H1 (cell line): ENCODE measurements around the gene CUEDC1. TPM values are rescaled to one million over a fixed set of nuclear protein-coding genes. Genes with fewer than 3 reads are reported as not detected.

Experiments
- CTCF ChIA-PET: fragments of 300-600 bp; sonication (Branson Sonifier 250); formaldehyde crosslinking; loops from one replicate; lab custom pipeline; 2021; ENCODE audit not compliant: partially characterized antibody; lab: Charles Lee
- POLR2A ChIA-PET: fragments of 300-600 bp; sonication (Branson Sonifier 250); formaldehyde crosslinking; loops from one replicate; lab custom pipeline; 2021; ENCODE audit warnings: inconsistent platforms; ENCODE audit not compliant: partially characterized antibody; lab: Charles Lee
- DNase-seq, 2 experiments: peaks; one replicate each; pipeline versions ENCODE4 v3.0.0 to v3.0.0-alpha.2; 2010 to 2022; ENCODE audit warnings: low spot score in 2 of 2, low read depth in 1 of 2, mixed read lengths in 1 of 2
- FAIRE-seq: peaks from 2 replicates; lab custom pipeline; 2011; peaks lifted over from hg19 to GRCh38; lab: Jason Lieb, UNC
- H2AFZ ChIP-seq: 2 replicates; pipeline ENCODE4 v1.8.1; 2012; ENCODE audit warnings: low read length, inconsistent platforms
- H2AK5ac ChIP-seq: 2 replicates; pipeline ENCODE4 v1.6.1; 2013; ENCODE audit warnings: low read depth, low read length
- H2BK120ac ChIP-seq: replicated peaks from 2 replicates; pipeline ENCODE3; 2013; ENCODE audit warnings: low read depth, low read length, inconsistent platforms
- H2BK12ac ChIP-seq: 2 replicates; pipeline ENCODE4 v1.6.1; 2013; ENCODE audit warnings: low read depth, low read length
- H2BK15ac ChIP-seq: 2 replicates; pipeline ENCODE4 v1.6.1; 2013; ENCODE audit warnings: low read length
- H2BK20ac ChIP-seq: 2 replicates; pipeline ENCODE4 v1.6.1; 2013; ENCODE audit warnings: low read length
- H2BK5ac ChIP-seq: 2 replicates; pipeline ENCODE4 v1.6.1; 2013; ENCODE audit warnings: low read depth, low read length
- H3K14ac ChIP-seq: 2 replicates; pipeline ENCODE4 v1.6.1; 2013; ENCODE audit warnings: inconsistent platforms; ENCODE audit not compliant: insufficient read length
- H3K18ac ChIP-seq: 2 replicates; pipeline ENCODE4 v1.6.1; 2013; ENCODE audit warnings: low read length; ENCODE audit errors: extremely low read depth
- H3K23ac ChIP-seq: 2 replicates; pipeline ENCODE4 v1.6.1; 2013; ENCODE audit warnings: inconsistent platforms; ENCODE audit not compliant: insufficient read length
- H3K23me2 ChIP-seq: 2 replicates; pipeline ENCODE4 v1.6.1; 2013; ENCODE audit warnings: low read depth, low read length
- H3K27ac ChIP-seq: 2 replicates; pipeline ENCODE4 v1.6.1; 2011; ENCODE audit warnings: low read depth, low read length, inconsistent platforms
- H3K27me3 ChIP-seq, 4 experiments: replicated peaks in 1 of 4; 1 replicate in 1 of 4; 2 replicates in 3 of 4; pipeline versions ENCODE4 v1.6.1 to v1.8.1; 2011 to 2013; ENCODE audit warnings: low read length in 3 of 4, mild to moderate bottlenecking in 3 of 4, inconsistent platforms in 2 of 4, mixed read lengths in 2 of 4, moderate library complexity in 1 of 4; ENCODE audit not compliant: control insufficient read depth in 3 of 4, insufficient read depth in 3 of 4; ENCODE audit errors: extremely low read depth in 1 of 4
- H3K36me3 ChIP-seq, 4 experiments: 2 replicates each; pipeline versions ENCODE4 v1.6.1 to v1.8.1; 2011 to 2013; ENCODE audit warnings: mild to moderate bottlenecking in 4 of 4, low read length in 3 of 4, moderate library complexity in 2 of 4, control low read depth in 1 of 4, inconsistent platforms in 1 of 4; ENCODE audit not compliant: insufficient read depth in 4 of 4, control insufficient read depth in 2 of 4
- H3K4ac ChIP-seq: replicated peaks from 2 replicates; pipeline ENCODE3; 2013; ENCODE audit warnings: low read length, low read depth, mixed read lengths, inconsistent platforms; ENCODE audit not compliant: insufficient read length
- H3K4me1 ChIP-seq, 4 experiments: replicated peaks in 1 of 4; 1 replicate in 1 of 4; 2 replicates in 3 of 4; pipeline versions ENCODE4 v1.6.1 to v1.8.1; 2011 to 2013; ENCODE audit warnings: low read length in 3 of 4, inconsistent platforms in 2 of 4, mixed read lengths in 1 of 4; ENCODE audit not compliant: insufficient read depth in 4 of 4, control insufficient read depth in 3 of 4
- H3K4me2 ChIP-seq, 2 experiments: 2 replicates each; pipeline versions ENCODE4 v1.6.1 to v1.8.1; 2011 to 2013; ENCODE audit warnings: low read depth in 2 of 2, low read length in 2 of 2, control low read depth in 1 of 2, inconsistent platforms in 1 of 2, mild to moderate bottlenecking in 1 of 2; ENCODE audit not compliant: insufficient read depth in 1 of 2
- H3K4me3 ChIP-seq, 4 experiments: fragments of 200-600, 300-600 bp in 1 of 4; sonication (generic), shearing (Covaris generic), sonication (Bioruptor Twin) in 1 of 4; 2 replicates each; pipeline versions ENCODE4 v1.5.1 to v1.8.1; 2011 to 2016; ENCODE audit warnings: low read length in 4 of 4, low read depth in 3 of 4, control low read depth in 2 of 4, inconsistent platforms in 2 of 4, mild to moderate bottlenecking in 2 of 4, mixed read lengths in 1 of 4, moderate library complexity in 1 of 4; ENCODE audit not compliant: insufficient read depth in 2 of 4; ENCODE audit errors: extremely low read depth in 1 of 4
- H3K56ac ChIP-seq: replicated peaks from 2 replicates; pipeline ENCODE3; 2013; ENCODE audit warnings: low read depth, mild to moderate bottlenecking, mixed read lengths, low read length, inconsistent platforms; ENCODE audit not compliant: insufficient read length
- H3K79me1 ChIP-seq: 2 replicates; pipeline ENCODE4 v1.6.1; 2013; ENCODE audit warnings: low read depth, low read length, control low read depth
- H3K79me2 ChIP-seq, 2 experiments: 2 replicates each; pipeline versions ENCODE4 v1.6.1 to v1.8.1; 2012 to 2013; ENCODE audit warnings: low read length in 2 of 2, mild to moderate bottlenecking in 2 of 2, inconsistent platforms in 1 of 2; ENCODE audit not compliant: insufficient read depth in 2 of 2, control insufficient read depth in 1 of 2
- H3K9ac ChIP-seq, 4 experiments: replicated peaks in 1 of 4; 1 replicate in 1 of 4; 2 replicates in 3 of 4; pipeline versions ENCODE4 v1.6.1 to v1.8.1; 2011 to 2013; ENCODE audit warnings: low read depth in 3 of 4, low read length in 3 of 4, control low read depth in 2 of 4, mild to moderate bottlenecking in 2 of 4, moderate library complexity in 2 of 4, inconsistent platforms in 1 of 4; ENCODE audit errors: extremely low read depth in 1 of 4
- H3K9me3 ChIP-seq, 2 experiments: 2 replicates each; pipeline versions ENCODE4 v1.6.1 to v1.8.1; 2012 to 2013; ENCODE audit warnings: mild to moderate bottlenecking in 2 of 2, moderate library complexity in 2 of 2, control low read depth in 1 of 2, inconsistent platforms in 1 of 2, low read depth in 1 of 2, low read length in 1 of 2, mixed read lengths in 1 of 2; ENCODE audit not compliant: insufficient read depth in 2 of 2
- H4K20me1 ChIP-seq, 2 experiments: replicated peaks in 1 of 2; 2 replicates each; pipeline versions ENCODE3 to v1.8.1; 2011 to 2013; ENCODE audit warnings: inconsistent platforms in 2 of 2, low read length in 2 of 2, mild to moderate bottlenecking in 1 of 2; ENCODE audit not compliant: insufficient read depth in 2 of 2, control insufficient read depth in 1 of 2
- H4K5ac ChIP-seq: 2 replicates; pipeline ENCODE4 v1.6.1; 2013; ENCODE audit warnings: low read length, low read depth, mixed read lengths, inconsistent platforms; ENCODE audit not compliant: insufficient read length
- H4K8ac ChIP-seq: 2 replicates; pipeline ENCODE4 v1.8.0; 2013; ENCODE audit warnings: mild to moderate bottlenecking, moderate library complexity, low read length, inconsistent platforms; ENCODE audit not compliant: insufficient read depth; ENCODE audit errors: extremely low read depth
- H4K91ac ChIP-seq: replicated peaks from 2 replicates; pipeline ENCODE3; 2013; ENCODE audit warnings: low read length, mixed read lengths, inconsistent platforms; ENCODE audit not compliant: insufficient read length
- CEBPB ChIP-seq: IDR thresholded peaks from 2 replicates; pipeline ENCODE4 v1.6.1; 2012; ENCODE audit warnings: low read depth, low read length
- CHD2 ChIP-seq: IDR thresholded peaks from 2 replicates; pipeline ENCODE4 v1.6.1; 2012; ENCODE audit warnings: low read length, improper control_type of control experiment
- CREB1 ChIP-seq: IDR thresholded peaks from 2 replicates; pipeline ENCODE4 v1.6.1; 2012; ENCODE audit warnings: inconsistent platforms
- EZH2 ChIP-seq: fragments of 200-600 bp; sonication (generic); IDR thresholded peaks from 2 replicates; pipeline ENCODE4 v1.7.1; 2012; ENCODE audit warnings: low read depth, mild to moderate bottlenecking, moderate library complexity, low read length, inconsistent platforms; ENCODE audit not compliant: severe bottlenecking
- KDM4A ChIP-seq: IDR thresholded peaks from one replicate; pipeline ENCODE4 v1.7.1; 2012; ENCODE audit warnings: low read depth, mild to moderate bottlenecking, moderate library complexity, low read length, inconsistent platforms; ENCODE audit not compliant: severe bottlenecking
- PHF8 ChIP-seq: fragments of 200-600 bp; sonication (generic); conservative IDR thresholded peaks from 2 replicates; pipeline ENCODE4 v1.7.1; 2012; ENCODE audit warnings: low read depth, mild to moderate bottlenecking, inconsistent platforms, low read length, moderate library complexity
- POLR2A ChIP-seq, 2 experiments: IDR thresholded peaks; 1 replicate in 1 of 2; 2 replicates in 1 of 2; pipeline ENCODE4 v1.6.1; 2011; ENCODE audit warnings: low read depth in 2 of 2, low read length in 2 of 2, mild to moderate bottlenecking in 2 of 2; ENCODE audit errors: control extremely low read depth in 1 of 2
- TBP ChIP-seq: IDR thresholded peaks from 2 replicates; pipeline ENCODE4 v1.6.1; 2011; ENCODE audit warnings: low read depth, low read length, improper control_type of control experiment
- TCF12 ChIP-seq: IDR thresholded peaks from 2 replicates; pipeline ENCODE4 v1.6.1; 2011; ENCODE audit warnings: low read depth, mild to moderate bottlenecking, low read length
- WGBS, 2 experiments: shearing (Covaris generic) in 1 of 2; methylation state at CpG; one replicate each; pipeline versions ENCODE4 v1.1.6 to v1.1.7; 2013 to 2015; ENCODE audit warnings: low lambda C conversion rate in 2 of 2, mixed read lengths in 2 of 2, inconsistent platforms in 1 of 2, low coverage in 1 of 2, missing lambda C conversion rate in 1 of 2; ENCODE audit not compliant: insufficient replicate concordance in 2 of 2, insufficient coverage in 1 of 2, insufficient read length in 1 of 2; ENCODE audit errors: extremely low coverage in 1 of 2, missing lambda C conversion rate in 1 of 2; 5-methylcytosine and 5-hydroxymethylcytosine counted together
- polyA plus RNA-seq, 7 experiments: library from polyadenylated mRNA; depleted of rRNA in 3 of 7; stranded (reverse) in 5 of 7; unstranded in 2 of 7; fragments of >200 nt in 5 of 7; fragments of 200-250 nt in 2 of 7; gene quantifications; 1 replicate in 5 of 7; 2 replicates in 1 of 7; 4 replicates in 1 of 7; pipeline versions ENCODE4 v1.2.1 to v1.2.3, GENCODE V29; 2011 to 2013; ENCODE audit warnings: missing spikeins in 2 of 7, mixed read lengths in 2 of 7
- total RNA-seq: library from RNA; stranded (reverse); fragmentation: NEBNext Ultra II Directional; extraction: Animal tissue kit (Norgen Biotek cat#: 25700); gene quantifications from 2 replicates; pipeline ENCODE4 v1.2.1, GENCODE V29; 2021
- TF ChIP-seq, protein P1 (sequence below): IDR thresholded peaks from 2 replicates; pipeline ENCODE4 v1.6.1; 2012; ENCODE audit warnings: inconsistent platforms
- TF ChIP-seq, protein P2 (sequence below): IDR thresholded peaks from 2 replicates; pipeline ENCODE4 v1.6.1; 2012; ENCODE audit warnings: low read length, inconsistent platforms
- TF ChIP-seq, protein P3 (sequence below): IDR thresholded peaks from 2 replicates; pipeline ENCODE4 v1.6.1; 2011; ENCODE audit warnings: low read length, improper control_type of control experiment

CUEDC1 gene
- total and polyA plus RNA-seq, 2 of the 8 experiments (the other 6 are each of a cell fraction or from before 2014, with no cell fraction given): 4.0 to 10.7 TPM

DNA sequence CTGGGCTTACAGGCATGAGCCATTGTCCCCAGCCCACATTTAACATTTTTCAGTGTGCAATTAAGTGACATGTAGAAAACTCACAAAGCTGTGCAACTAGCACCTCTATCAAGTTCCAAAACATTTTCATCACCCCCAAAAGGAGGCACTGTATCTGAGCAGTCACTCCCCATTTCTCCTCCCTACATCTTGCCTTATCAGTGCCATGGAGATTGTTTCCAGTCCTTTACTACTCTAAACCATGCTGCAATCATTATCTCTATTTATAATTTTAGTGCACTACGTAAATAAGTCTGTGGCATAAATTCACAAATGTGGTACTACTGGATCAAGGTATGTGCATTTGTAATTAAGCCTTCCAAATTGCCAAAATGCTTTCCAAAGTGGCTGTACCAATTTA lies 112.9 kb downstream of the CUEDC1 start:
- no peak for FAIRE-seq
- H2BK5ac ChIP-seq: no peak overlapping the region
- TF ChIP-seq EZH2 (no peak), POLR2A (IDR thresholded peaks at IDR 0.05; ENCODE audit: control extremely low read depth in 1 of 2, low read depth in 2 of 2, low read length in 2 of 2) (no peak), CEBPB (no peak), TBP (no peak), CHD2 (no peak), PHF8 (no peak), KDM4A (no peak), TCF12 (no peak), CREB1 (no peak)
- TF ChIP-seq, protein P1, sequence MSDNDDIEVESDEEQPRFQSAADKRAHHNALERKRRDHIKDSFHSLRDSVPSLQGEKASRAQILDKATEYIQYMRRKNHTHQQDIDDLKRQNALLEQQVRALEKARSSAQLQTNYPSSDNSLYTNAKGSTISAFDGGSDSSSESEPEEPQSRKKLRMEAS: no peak
- TF ChIP-seq, protein P2, sequence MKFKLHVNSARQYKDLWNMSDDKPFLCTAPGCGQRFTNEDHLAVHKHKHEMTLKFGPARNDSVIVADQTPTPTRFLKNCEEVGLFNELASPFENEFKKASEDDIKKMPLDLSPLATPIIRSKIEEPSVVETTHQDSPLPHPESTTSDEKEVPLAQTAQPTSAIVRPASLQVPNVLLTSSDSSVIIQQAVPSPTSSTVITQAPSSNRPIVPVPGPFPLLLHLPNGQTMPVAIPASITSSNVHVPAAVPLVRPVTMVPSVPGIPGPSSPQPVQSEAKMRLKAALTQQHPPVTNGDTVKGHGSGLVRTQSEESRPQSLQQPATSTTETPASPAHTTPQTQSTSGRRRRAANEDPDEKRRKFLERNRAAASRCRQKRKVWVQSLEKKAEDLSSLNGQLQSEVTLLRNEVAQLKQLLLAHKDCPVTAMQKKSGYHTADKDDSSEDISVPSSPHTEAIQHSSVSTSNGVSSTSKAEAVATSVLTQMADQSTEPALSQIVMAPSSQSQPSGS: no peak
- TF ChIP-seq, protein P3, sequence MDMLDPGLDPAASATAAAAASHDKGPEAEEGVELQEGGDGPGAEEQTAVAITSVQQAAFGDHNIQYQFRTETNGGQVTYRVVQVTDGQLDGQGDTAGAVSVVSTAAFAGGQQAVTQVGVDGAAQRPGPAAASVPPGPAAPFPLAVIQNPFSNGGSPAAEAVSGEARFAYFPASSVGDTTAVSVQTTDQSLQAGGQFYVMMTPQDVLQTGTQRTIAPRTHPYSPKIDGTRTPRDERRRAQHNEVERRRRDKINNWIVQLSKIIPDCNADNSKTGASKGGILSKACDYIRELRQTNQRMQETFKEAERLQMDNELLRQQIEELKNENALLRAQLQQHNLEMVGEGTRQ: no peak

More for the DNA sequence above, 112.9 kb downstream of the CUEDC1 start:
- ChIA-PET POLR2A (no interaction called here), CTCF (interaction anchor here (0.7 to 2.3 kb wide), 3 partner anchors 9 to 886 kb away, joined by 3 to 14 read pairs (median 3); no protein-coding TSS in a partner anchor)
- Histone ChIP-seq H3K27ac (no peak overlapping the region), H3K23ac (no peak overlapping the region), H3K4me3 (no peak overlapping the region), H2BK120ac (no peak overlapping the region), H3K79me1 (no peaks in the 10 kb centered on the region; the same call in 1 of the 2 replicates), H3K14ac (no peak overlapping the region), H3K4me1 (no peaks in the 10 kb centered on the region), H2BK15ac (no peak overlapping the region), H3K36me3 (peaks cover 10 to 35% (median 28%) of the 10 kb centered on the region in 4 experiments), H2BK12ac (no peak overlapping the region), H3K4me2 (no peak overlapping the region), H4K91ac (no peak overlapping the region), H3K23me2 (no peaks in the 10 kb centered on the region), H2AK5ac (no peak overlapping the region), H3K18ac (no peak overlapping the region), H3K9me3 (no peaks in the 10 kb centered on the region), H4K5ac (no peak overlapping the region), H3K56ac (no peak overlapping the region), H4K8ac (no peak overlapping the region), H2AFZ (no peak overlapping the region), H4K20me1 (peaks cover 0 to 4% of the 10 kb centered on the region in 2 experiments), H2BK20ac (no peak overlapping the region), H3K27me3 (no peaks in the 10 kb centered on the region), H3K79me2 (peaks cover 0 to 8% of the 10 kb centered on the region in 2 experiments; a peak in 1 of 4 replicates), H3K4ac (no peak overlapping the region), H3K9ac (no peak overlapping the region)
- no peak for DNase-seq
- WGBS, 2 experiments: 83% methylated on average over 1 of the region's 1 CpG; no CpG with 5 or more reads in 1 of the 2 experiments
